Measurements from ENCODE around the gene EPB41L5.

GRCh38 chr2:120103723-120104467, 91.0 kb downstream of the EPB41L5 start:
- no peak for TF ChIP-seq EZH2 (optimal IDR thresholded peaks at IDR 0.05; ENCODE audit: low read depth, low read length)
- TF ChIP-seq CTCF (IDR thresholded peaks at IDR 0.05; ENCODE audit: low read length) = no peak
- TF ChIP-seq EZH2phosphoT487 (IDR thresholded peaks at IDR 0.05; ENCODE audit: low read length) = no peak
